ENCODE results near the gene HTATSF1.

GRCh38 chrX:136464589-136464988, 32.8 kb upstream of the HTATSF1 start:
- TF ChIP-seq CTCF (IDR thresholded peaks at IDR 0.05), result no peak
- TF ChIP-seq POLR2A (IDR thresholded peaks at IDR 0.05), result no peak

All from vagina (tissue), 2 donors.